NOMO-1 treated with DMSO at 0.1 percent for 48 hours (cell line): Measurements from ENCODE around the gene GABRB3.

Experiments
- DNase-seq: peaks from one replicate; lab custom pipeline; 2025; ENCODE audit not compliant: unreplicated experiment; lab: John Stamatoyannopoulos, UW

Gene GABRB3

DNA sequence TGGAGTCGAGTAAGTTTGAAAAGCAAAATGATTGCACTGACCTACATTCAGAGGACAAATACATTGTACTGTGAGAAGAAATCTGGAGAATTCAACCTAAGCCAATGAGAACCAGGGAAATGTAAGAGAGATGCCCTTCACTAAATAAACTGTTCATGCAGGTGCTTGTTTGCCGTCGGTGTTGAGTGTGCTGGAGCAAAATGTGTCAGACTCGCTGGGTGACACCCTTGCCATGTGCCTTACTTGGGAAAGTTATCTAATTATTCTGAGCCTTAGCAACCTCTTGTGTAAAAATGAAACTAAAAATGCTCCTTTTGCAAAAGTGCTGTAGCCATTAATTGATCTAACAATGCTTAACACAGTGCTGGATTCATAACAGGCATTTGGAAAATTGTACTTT, 140.4 kb downstream of the GABRB3 start:
- DNase-seq, result no peak

DNA sequence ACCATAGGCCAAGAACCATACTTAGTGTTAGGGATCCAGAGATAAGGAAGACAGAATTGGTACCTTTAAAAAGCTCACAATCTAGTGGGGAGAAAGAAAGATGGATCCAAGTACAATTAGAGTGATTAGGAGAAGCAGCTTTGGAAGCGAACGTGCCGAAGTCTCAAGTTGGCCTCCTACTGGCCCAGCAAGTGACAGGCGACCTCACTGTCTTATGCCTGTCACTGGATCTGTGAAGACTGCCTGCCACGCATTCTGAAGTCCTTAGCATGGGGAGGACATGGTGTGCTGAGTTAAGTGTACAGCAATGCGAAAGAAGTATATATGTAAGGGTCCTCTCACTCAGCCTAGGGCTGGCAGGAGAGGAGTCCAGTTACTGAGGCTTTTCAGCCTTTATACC, 141.0 kb downstream of the GABRB3 start:
- no peak for DNase-seq

DNA sequence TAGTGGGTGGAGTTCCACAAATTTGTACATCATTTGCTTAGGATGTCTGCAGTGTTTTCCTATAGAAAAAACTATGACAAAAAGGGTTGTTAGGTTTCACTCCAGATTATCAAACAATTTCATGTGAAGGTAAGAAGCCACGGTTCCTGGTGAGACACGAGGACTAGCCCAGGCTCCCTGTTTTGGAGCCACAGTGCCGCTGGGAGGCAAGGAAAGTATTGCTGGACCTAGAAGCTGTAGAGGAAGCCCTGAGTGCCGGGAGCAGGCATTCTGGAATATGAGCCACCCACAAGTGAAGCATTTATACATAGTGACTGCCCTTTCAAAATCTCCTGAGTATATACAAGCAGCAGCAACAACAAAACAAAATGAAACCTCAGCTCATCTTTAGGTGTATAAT, 142.0 kb downstream of the GABRB3 start:
- no peak for DNase-seq

DNA sequence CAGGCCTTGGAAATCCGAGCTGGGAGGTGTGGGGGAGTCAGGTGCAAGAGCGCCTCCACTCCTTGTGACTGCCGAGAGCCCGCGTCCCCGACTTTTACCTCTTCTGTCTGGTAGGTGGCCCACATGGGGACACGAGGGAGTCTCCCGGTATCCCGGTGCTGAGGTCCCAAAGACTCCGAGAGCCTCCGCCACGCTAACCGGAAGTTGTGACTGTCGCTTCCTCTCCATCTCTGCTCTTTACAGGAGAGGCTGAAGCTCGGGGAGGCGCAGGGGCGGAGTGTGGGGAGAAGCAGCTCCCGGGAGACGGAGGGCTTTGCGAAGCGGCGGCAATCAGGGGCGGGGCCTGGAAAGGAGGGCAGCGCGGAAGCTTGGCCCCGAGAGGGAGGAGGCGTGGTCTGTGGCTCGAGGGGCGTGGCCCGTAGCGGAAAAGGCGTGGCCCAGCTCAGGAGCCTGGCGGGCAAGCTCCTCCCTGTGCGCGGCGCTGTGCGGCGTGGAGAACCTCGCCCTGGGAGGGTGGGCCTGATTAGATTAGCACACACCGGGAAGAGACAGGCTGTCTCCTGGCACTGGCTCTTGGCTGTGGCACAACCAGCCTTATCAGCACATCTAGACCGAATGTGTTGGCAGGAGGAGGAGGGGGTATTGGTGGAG, 143.9 kb downstream of the GABRB3 start:
- DNase-seq, result no peak

DNA sequence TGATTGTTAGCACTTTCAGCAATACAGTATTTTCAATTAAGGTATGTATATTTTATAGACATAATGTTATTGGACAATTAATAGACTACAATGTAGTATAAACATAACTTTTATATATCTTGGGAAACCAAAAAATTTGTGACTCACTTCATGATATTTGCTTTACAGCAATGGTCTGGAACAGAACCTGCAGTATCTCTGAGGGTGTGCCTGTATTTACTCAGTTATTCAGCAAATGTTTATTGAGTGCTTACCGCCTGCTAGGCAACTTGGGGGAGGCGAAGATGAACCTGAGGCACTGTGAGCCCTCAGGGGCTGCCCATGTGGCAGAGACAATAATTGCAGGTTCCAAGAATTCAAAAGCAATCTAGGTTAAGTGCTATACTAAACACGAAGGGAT, 144.8 kb downstream of the GABRB3 start:
- DNase-seq, result no peak

DNA sequence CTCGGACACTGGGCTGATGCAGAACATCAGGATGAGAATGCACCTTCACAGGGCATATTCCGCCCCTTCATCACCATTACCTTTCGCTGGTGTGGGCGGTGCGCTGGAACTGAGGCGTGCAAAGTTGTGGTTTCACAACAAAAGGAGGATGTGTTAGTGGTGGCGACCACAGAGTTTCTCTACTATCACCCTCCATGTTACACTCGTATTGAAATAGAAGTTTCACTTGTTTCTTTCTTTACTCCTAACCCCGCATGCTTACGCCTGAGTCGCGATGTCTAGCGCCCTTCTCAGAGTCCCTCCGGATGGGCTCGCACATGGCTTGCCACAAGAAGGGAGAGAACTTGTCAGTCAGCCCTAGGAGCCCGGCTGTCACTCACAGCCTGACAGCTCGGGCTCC, 148.7 kb downstream of the GABRB3 start:
- DNase-seq, result no peak

DNA sequence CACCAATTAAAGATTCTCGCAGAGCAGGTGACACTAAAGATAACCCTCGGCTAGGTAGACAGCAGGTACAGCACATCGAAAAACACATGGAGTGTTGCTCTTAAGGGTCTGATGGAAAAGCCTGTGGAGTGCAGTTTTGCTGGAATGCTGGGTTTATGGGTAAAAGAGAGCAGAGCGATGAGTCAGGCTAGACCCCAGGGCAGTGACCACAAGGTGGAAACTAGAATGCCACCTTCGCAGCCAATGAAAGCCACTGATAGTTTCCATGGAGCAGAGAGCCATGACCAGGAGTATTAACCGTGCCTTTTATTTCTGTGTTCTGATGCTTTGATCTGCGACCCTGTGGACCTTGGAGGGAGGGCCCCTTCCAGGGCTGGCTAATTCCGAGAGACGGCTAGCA, 149.8 kb downstream of the GABRB3 start:
- DNase-seq, result no peak

DNA sequence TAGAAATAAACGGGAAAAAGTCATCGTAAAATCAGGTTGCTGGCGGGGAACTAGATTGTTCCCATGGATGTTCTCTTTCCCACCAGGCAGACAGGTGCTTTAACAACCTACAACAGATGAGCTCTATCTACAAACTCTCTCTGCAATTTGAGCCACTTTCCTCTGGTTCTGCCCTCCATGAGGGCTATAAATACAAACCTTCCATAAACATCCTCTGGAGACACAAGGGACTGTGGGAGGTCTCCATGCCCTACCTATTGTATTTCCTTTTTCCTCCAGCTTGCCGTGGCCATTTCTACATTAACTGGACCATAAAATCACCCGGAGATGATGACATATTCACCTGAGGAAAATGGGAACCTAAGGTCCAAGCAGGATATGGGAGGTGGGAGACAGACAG, 151.1 kb downstream of the GABRB3 start:
- no peak for DNase-seq

DNA sequence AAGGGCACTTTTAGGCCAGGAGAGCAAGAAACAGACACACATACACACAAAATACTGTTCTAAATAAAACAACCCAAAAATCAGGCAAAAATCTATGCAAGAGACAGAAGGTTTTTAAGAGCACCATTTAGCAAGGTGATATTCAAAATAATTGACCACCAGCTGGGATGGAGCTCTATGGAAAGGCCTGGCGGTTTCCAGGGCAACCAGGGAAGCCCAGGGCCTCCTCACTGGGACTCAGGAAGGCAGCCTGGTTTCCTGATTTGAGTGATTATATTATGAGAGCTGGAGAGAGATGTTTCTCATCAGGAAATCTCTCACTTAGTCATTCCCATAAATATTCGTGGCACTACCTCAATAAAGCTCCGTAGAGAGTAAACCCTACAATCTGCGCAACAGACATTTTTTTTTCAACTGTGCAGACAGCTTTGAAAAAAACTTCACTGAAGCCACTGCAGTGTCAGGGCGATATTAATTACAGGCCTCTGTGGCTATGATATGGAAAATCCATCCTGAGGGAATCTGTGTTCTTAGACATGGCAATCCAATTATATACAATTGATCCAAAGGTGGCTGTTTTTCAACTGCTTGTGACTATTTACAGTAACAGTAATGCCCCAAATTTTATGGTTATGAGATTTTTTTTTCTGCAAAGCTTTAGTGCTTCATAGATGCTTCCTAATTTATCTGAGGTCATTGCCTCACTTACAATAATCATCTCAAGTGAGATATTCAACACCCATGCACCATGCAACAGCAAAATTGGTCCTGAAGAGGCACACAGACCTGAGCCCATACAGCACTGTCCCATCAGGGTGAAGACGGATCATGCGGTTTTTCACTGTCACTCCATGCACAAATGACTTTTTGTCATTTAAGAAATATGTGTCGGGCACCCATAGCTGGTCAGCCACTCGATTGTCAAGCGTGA, 152.1 kb downstream of the GABRB3 start:
- DNase-seq, result no peak

DNA sequence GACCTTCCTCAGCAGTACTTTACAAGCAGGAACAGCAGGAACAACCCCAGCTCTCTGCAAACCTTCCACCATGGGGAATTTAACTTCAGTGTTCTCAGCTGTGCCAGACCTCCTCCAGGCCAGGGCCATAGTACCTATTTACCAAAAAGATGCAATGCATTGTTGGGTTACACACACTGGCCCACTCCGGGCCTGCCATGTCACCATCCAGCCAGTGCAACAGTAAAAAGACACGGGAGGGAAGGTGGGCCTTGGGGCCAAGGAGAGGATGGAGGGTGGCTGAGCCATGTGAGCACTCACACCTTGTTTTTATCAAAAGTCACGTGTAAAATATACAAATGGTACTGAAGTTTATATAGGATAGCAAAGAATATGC, 157.0 kb downstream of the GABRB3 start:
- no peak for DNase-seq

DNA sequence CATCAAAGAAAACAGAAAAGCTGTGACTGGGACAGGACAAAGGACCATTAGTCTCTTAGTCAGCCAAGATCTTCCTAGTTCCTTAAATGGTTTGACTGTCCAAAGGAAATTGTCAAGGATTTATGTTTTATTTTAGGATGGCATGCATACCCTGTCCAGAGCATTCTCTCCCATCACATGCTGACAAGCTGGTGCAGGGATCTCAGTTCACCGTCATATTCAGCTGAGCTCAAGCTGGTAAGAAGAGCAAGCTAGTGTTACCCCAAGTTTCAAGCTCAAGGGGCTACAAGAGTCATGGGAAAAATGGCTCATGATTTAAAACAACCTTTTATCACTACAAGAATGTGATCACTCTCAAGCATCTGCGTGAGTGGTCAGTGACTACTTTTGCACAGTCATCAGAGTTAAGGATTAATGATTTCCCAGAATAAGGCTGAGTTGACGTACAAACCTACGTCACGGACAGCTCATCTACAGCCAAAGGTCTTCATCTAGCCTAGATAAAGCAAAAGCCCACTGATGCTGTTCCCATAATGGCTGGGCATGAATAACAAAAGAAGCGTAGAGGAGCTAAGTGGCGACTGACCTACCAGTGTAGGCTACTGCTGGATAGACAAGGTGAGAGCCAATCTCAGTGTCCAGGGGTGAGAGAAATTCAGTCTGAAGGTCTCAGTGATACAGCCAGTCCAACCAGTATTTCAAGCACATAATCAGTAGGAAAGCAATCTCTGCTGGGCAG, 157.5 kb downstream of the GABRB3 start:
- DNase-seq, result no peak

DNA sequence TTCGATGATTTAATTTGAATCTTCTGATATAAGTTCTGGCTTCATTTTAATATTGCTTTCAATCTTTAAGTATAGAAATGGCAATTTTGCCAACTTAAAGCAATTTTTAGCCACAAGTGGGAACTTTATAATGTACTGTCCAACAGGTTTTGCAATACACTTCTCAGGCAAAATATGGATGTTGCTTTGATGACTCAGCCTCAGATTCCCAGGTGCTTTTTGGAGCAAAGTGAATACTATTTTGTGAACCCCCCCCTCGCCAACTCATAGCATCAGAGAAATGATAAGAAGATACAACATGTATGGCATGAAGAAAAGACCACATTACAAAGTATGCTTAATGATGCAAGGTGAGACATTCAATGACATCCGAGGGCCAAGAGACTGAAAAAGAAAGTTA, 158.1 kb downstream of the GABRB3 start:
- no peak for DNase-seq

DNA sequence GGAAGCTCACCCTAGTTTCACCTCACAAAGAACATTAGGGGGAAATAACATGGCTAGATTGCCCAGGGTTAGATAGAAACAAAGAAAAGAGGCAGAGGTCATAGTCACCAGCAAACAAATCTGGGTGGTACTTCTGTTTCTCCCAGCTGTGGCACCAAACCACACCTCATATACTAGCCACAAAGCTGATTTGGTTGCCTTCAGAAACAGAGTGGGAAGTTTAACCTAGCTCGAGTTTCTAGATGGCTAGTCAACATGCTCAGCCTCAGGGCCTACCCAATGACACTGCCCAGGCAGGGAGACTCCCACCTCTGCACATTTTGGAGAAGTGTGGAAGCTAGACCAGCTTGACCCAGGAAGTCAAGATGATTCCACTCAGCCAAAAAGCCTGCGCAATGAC, 174.2 kb downstream of the GABRB3 start:
- DNase-seq, result no peak

DNA sequence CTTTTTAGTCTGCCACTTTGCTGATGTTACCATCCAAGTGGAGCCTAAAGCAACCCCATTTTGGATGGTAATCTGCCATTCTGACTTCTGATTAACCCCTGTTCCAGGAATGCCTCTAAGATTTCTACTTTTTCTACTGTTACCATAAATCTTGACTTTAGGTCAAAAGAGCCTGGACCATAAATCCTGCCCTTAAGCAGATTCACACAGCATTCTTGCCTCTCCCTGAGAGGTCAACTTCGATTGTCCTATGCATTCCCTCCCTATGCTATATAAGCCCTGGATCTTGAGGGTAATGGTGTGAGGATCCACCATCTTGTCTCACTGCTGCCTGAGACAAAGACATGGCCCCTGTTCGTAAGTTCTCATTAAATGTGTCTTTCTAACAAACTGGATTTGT, 177.3 kb downstream of the GABRB3 start:
- no peak for DNase-seq

DNA sequence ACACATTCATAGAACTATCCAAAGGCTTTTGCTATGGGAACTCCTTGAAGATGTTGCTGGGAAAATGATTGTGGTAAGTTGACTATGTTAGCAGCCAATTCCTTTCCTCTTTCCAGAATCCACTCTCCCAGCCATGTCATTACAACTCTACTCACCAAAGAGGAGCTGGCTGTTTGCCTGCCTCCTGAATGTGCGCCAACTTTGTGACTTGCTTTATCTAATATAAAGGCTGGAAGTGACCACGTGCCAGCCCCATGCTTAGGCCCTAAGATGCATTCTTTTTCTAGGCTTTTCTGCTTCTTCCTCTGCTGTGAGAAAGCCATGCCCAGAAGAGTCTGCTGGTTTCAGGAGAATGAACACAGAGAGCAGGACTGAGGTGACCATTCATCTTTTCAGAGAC, 182.2 kb downstream of the GABRB3 start:
- DNase-seq, result no peak

DNA sequence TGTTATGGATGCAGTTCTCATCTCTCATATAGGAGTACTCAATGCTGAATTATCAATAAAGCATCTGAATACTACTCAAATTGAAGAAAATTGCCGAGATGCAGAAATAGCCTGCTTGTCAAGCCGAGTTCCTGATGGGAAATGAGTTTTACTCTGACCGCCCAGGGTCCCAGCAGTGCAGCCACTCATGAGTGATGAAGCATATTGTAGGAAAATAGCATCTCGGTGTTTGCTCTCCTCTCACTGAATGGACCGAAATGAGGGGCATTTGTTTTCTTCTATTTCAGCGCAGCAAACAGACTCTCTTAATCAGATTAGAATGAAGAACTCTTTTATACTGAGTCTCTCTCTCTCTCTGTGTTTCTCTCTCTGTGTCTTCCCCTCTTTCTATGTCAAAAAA, 190.0 kb downstream of the GABRB3 start:
- DNase-seq, result no peak

DNA sequence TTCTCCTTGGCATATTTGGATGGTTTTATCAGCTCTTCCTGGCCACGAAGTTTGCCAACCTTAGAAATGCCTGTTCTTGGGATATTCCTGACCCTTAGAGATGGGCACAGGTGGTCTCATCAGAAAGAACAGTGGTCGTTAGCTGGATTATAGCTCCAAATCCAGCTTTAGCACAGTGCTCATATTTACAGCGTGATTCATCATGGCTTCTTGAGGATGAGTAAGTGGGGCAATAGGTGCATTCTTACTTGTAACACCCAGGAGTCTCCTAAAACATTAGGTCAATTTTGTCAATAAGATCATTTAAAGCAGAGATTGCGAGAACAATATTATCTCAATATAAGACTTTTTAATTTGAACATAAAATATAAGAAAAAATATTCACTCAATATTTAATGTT, 191.9 kb downstream of the GABRB3 start:
- DNase-seq, result no peak

DNA sequence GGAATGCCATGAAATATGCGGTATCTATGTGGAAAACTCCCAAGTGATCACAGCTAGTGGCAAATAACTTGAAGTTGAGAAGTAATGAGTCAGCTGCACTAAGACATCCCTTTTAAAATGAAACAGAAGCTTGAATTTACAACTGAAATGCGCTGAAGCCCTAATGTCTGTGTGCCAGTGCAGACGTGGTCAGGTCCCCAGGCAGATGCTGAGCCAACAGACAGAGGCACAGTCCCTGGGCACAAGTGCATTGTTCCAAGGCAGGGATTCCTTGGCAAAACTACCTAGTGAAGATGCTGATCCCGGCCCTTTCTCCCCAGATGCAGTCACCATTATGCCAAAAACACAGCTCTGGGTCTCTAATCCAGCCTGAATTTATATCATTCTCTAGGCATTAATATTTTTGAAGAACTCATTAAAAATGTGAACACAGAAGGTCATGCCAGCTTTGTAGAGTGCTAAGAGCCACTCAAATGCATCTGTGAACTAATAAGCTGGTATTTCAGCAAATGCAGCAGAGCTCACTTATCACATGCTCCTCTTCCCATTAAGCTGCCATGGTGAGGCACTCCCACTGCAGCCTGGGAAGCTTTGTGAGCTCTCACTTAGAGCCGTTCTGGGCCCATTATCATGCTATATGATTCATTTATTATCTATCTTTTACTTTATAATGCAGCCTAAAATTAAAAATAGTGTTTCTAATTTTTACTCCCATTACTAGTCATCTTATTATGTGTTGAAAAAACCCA, 200.1 kb downstream of the GABRB3 start:
- no peak for DNase-seq

DNA sequence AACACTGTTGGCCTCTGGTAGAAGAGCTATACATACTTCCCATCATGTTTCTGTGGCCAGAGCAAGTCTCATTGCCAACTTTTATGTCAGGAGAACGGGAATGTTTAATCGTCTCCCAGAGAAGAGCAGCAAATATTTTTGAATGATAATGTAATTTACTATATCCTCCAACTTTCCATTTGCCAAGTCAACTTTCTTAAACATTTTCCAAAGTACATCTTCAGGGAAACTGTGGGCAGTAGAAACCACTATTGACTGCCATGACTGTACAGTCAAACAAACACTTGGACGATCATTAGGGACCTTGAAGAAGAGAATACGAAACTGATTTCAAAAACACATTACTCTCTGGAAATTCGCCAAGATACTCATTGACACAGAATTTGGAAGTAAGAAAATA, 201.5 kb downstream of the GABRB3 start:
- no peak for DNase-seq

DNA sequence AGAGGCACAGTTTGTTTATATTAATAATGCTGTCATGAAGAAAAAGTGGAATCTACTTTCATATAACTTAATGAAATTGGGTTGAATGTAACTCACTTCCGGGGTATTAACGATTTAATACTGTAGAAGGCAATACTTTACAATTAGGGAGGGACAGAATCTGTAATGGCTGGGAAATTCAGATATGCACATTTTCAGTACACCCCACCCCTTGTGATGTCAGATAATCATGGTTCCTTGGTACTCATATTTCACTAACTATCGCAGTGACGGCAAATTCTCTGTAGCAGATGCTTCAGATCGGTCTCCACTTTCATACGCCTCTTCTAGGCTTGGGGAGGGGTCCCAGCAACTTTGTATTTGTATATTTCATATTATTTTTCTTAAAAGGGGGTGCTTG, 207.3 kb downstream of the GABRB3 start:
- no peak for DNase-seq

DNA sequence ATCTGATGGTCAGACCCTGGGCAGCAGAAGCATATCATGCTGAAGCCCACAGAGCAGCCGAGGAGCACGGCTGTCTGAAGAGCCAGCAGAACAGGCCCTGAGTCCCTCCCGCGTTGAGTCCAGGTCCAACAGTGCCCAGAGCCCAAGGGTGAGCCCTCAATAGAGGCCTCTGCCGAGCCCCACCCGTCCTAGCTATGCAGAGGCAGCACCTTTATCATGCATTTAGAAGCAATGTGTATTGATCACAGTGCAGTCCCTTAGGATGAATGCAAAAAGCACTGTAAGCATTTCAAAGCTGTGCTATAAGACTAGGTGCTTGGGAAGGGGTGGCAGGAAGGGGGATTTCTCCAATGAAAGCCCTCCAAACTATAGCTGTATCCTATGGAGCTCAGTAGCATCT, 208.5 kb downstream of the GABRB3 start:
- no peak for DNase-seq
